ENCODE data around the gene GJC2. TPM values are rescaled to one million over a fixed set of nuclear protein-coding genes. Genes with fewer than 3 reads are reported as not detected.

The GJC2 gene
- total and polyA plus RNA-seq, 4 donors, result 10.4 to 20.3 (median 18.1) TPM

- Histone ChIP-seq H3K36me3 (ENCODE audit: control insufficient read depth, insufficient read depth, low read length) (no peaks in the 10 kb centered on the region), H3K27me3 (ENCODE audit: control insufficient read depth, insufficient read depth, low read length) (no peaks in the 10 kb centered on the region), H3K27ac (ENCODE audit: low read depth, low read length) (no peak overlapping the region), H3K9me3 (ENCODE audit: control insufficient read depth, insufficient read depth, low read length) (peaks cover 4% of the 10 kb centered on the region), H3K4me3 (ENCODE audit: low read depth, low read length) (no peak overlapping the region), H3K4me1 (ENCODE audit: control insufficient read depth, insufficient read depth, low read length) (no peaks in the 10 kb centered on the region)
- DNase-seq (ENCODE audit: low read depth in 4 of 6, low spot score in 6 of 6), result no peak
- no CpG with 5 or more reads among the region's 2 CpGs for WGBS (ENCODE audit: insufficient coverage)
Observed at GRCh38 chr1:228198977-228199590, 49.4 kb downstream of the GJC2 start.

DNA sequence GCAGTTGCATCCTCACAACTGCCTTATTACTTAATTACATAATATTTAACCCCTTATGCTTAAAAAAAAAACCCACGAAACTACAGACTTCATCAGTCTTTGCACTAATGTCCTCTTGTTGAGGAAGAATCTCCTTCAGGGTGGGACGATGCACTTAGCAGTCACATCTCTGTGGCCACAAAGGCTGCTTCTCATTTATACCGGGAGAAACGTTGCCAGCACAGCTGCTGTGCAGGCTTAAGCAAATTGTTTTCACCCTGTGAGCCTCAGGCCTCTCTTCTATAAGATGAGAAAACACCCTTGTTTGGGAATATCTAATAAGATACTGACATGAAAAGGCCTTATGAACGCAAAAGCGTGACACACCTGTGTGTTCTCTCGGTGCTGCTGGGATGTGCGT, 55.2 kb downstream of the GJC2 start:
- H3K4me3 ChIP-seq (ENCODE audit: low read depth, low read length), result no peak overlapping the region
- no peaks in the 10 kb centered on the region for H3K27me3 ChIP-seq (ENCODE audit: control insufficient read depth, insufficient read depth, low read length)
- no peaks in the 10 kb centered on the region for H3K9me3 ChIP-seq (ENCODE audit: control insufficient read depth, insufficient read depth, low read length)
- peaks cover 19% of the 10 kb centered on the region for H3K4me1 ChIP-seq (ENCODE audit: control insufficient read depth, insufficient read depth, low read length)
- DNase-seq (ENCODE audit: low read depth in 4 of 6, low spot score in 6 of 6), result peak in 2 of 6 donors; percentile 21 to 25
- WGBS (ENCODE audit: insufficient coverage), result 19% methylated on average over 2 of the region's 8 CpGs
- H3K36me3 ChIP-seq (ENCODE audit: control insufficient read depth, insufficient read depth, low read length), result no peaks in the 10 kb centered on the region
- H3K27ac ChIP-seq (ENCODE audit: low read depth, low read length), result no peak overlapping the region

DNA sequence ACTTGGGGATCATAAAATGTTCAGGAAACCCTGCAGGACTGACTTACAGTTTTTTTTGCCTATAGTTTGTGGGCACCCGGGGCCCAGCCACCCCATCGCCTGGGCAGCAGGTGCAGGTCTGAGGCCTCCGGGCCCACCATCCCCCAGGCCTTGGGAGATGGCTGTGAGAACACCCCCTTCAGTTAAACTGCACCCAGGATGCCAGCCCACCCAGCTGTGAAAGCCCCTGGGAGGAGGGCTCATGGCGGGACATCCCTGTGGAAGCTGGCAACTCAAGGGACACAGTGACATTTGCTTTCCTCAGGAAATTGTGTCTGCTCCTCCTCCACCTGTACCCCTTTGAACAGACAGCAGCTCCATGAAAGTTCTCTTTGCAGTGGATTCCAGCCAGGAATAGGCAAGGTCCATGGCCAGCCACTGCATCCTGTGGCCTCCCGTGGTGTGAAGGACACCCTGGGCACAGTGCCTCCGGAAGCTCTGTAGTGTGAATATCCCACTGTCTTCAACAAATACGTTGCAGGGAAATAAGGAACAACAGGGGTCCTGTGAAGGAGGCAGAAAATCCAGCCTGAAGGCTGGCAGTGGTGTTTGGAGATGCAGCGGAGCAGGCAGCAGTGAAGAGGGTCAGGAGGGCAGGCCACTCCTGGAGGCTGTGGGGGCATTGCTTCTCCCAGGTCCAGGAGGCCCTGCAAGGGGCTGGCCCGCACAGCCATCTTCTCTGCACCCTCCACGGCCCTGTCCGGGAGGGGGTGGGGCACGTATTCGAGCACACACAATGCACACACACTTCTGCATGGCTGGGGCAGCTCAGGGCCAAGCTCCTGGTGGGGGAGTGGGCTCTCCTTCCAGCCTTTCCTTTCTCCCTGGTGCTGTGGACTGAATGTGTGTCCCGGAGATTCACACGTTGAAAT, 56.1 kb downstream of the GJC2 start:
- H3K4me3 ChIP-seq (ENCODE audit: low read depth, low read length), result no peak overlapping the region
- H3K27me3 ChIP-seq (ENCODE audit: control insufficient read depth, insufficient read depth, low read length), result no peaks in the 10 kb centered on the region
- no peaks in the 10 kb centered on the region for H3K9me3 ChIP-seq (ENCODE audit: control insufficient read depth, insufficient read depth, low read length)
- 72% methylated on average over 5 of the region's 15 CpGs for WGBS (ENCODE audit: insufficient coverage)
- no peak overlapping the region for H3K27ac ChIP-seq (ENCODE audit: low read depth, low read length)
- no peak for DNase-seq (ENCODE audit: low read depth in 4 of 6, low spot score in 6 of 6)
- peaks cover under 1% of the 10 kb centered on the region for H3K36me3 ChIP-seq (ENCODE audit: control insufficient read depth, insufficient read depth, low read length)
- H3K4me1 ChIP-seq (ENCODE audit: control insufficient read depth, insufficient read depth, low read length), result peaks cover 19% of the 10 kb centered on the region

DNA sequence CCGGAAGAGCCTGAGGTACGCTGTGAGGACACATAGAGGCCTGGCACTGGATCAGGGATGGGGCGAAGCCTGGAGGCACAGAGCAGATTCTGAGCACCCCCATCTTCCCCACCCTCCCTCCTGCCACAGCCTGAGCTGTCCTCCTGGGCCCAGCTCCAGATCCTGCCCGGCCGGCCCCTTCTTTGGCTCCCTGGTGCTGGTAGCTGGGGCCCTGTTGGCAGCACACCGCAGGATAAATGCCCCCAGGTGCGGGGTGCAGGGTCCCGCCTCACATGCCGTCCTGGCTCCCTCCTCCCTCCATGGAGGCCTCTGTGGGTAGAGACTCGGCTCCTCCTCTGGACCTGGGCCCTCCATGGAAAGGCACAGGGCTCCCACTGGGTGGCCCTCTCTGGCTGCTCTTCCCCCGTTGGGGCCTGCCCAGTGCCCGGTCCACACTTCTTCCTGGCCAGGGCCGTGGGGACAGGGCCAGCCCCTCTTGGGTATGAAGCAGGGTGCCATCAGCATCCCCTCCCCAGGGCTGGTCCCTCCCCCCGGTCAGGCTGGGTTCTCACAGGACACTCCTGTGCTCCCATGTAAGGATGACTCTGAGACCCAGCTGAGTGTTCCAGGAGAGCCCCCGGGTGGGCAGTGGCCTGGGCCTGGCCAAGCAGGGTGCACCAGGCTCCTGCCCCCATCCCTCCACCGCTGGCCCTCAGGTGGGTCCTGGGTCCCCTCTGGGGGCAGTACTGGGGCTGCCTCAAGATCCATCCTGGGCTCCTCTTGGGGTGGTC, 57.0 kb downstream of the GJC2 start:
- no peak for DNase-seq (ENCODE audit: low read depth in 4 of 6, low spot score in 6 of 6)
- Histone ChIP-seq H3K27ac (ENCODE audit: low read depth, low read length) (no peak overlapping the region), H3K36me3 (ENCODE audit: control insufficient read depth, insufficient read depth, low read length) (peaks cover 5% of the 10 kb centered on the region), H3K4me1 (ENCODE audit: control insufficient read depth, insufficient read depth, low read length) (peaks cover 19% of the 10 kb centered on the region), H3K27me3 (ENCODE audit: control insufficient read depth, insufficient read depth, low read length) (peaks cover 2% of the 10 kb centered on the region), H3K4me3 (ENCODE audit: low read depth, low read length) (no peak overlapping the region), H3K9me3 (ENCODE audit: control insufficient read depth, insufficient read depth, low read length) (no peaks in the 10 kb centered on the region)
- 70% methylated on average over 16 of the region's 16 CpGs for WGBS (ENCODE audit: insufficient coverage)

DNA sequence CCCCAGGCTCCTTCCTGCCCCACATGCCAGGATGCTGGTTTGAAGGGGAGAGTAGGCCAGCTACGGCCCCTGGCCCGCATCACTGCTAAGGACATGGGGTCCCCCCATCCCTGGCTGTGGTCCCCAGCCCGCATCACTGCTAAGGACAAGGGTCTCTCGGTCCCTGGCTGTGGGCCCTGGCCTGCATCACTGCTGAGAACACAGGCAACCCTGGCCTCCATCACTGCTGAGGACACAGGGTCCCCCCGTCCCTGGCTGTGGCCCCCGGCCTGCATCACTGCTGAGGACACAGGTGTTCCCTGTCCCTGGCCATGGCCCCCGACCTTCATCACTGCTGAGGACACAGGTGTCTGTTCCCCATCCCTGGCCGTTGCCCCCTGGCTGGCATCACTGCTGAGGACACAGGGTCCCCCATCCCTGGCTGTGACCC, 57.7 kb downstream of the GJC2 start:
- peaks cover 5% of the 10 kb centered on the region for H3K36me3 ChIP-seq (ENCODE audit: control insufficient read depth, insufficient read depth, low read length)
- H3K9me3 ChIP-seq (ENCODE audit: control insufficient read depth, insufficient read depth, low read length), result no peaks in the 10 kb centered on the region
- no peak overlapping the region for H3K27ac ChIP-seq (ENCODE audit: low read depth, low read length)
- WGBS (ENCODE audit: insufficient coverage), result 91% methylated on average over 8 of the region's 8 CpGs
- no peak for DNase-seq (ENCODE audit: low read depth in 4 of 6, low spot score in 6 of 6)
- H3K4me1 ChIP-seq (ENCODE audit: control insufficient read depth, insufficient read depth, low read length), result peaks cover 20% of the 10 kb centered on the region
- no peak overlapping the region for H3K4me3 ChIP-seq (ENCODE audit: low read depth, low read length)
- H3K27me3 ChIP-seq (ENCODE audit: control insufficient read depth, insufficient read depth, low read length), result peaks cover 3% of the 10 kb centered on the region

DNA sequence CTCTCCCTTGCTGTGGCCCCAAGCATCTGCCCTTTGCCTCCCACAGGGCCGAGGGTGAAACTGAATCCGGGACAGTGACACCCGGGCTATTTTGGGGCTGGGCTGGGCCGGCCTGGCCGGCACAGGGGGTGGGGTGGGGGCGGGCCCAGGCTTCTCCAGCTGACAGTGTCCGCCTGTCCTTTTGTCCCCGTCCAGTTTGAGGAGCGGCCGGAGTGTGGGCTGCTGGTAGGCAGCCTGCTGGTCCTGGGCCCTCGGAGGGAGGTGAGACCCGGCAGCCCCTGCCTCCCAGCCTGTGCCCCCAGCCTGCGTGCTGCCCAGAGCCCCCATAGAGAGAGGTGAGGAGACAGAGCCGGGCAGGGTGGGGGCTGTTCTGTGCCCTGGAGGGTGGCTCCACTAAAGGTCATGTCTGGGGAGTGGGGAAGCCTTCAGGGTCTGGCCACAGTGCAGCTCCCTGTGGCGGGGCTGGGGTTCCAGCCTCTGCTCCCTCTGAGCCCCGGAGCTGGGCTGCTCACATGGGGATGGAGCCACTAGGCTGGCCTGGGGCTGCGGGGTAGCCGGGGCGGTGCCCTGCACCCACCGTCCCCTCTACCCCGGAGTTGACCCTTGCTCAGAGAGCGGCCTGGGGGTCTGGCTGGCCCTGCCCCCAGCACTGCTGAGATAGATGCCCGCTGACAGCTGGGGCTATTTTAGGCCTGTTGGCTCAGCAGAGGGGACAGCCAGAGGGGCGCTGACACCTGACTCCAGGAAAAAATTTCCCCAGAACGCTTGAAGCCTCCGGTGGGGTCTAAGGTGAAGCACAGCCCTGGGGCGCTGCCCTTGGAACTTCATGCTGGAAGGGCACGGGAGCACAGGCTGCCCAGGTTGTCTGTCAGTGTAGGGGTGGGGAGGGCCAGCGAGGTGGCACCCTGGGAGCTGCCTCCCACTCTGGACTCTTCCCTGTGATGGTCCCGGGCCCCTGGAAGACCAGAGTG, 58.4 kb downstream of the GJC2 start, which contains the start of gene OBSCN:
OBSCN (plus strand) TSS at position 194 of the 971 bp plus-strand sequence. CDS start 3,740 bp downstream, outside the sequence.
- 51% methylated on average over 30 of the region's 30 CpGs for WGBS (ENCODE audit: insufficient coverage)
- DNase-seq (ENCODE audit: low read depth in 4 of 6, low spot score in 6 of 6), result no peak
- Histone ChIP-seq H3K27me3 (ENCODE audit: control insufficient read depth, insufficient read depth, low read length) (peaks cover 10% of the 10 kb centered on the region), H3K9me3 (ENCODE audit: control insufficient read depth, insufficient read depth, low read length) (no peaks in the 10 kb centered on the region), H3K27ac (ENCODE audit: low read depth, low read length) (no peak within 1 kb of the TSS), H3K4me3 (ENCODE audit: low read depth, low read length) (no peak within 1 kb of the TSS), H3K36me3 (ENCODE audit: control insufficient read depth, insufficient read depth, low read length) (peaks cover 5% of the 10 kb centered on the region), H3K4me1 (ENCODE audit: control insufficient read depth, insufficient read depth, low read length) (peaks cover 24% of the 10 kb centered on the region)

GRCh38 chr1:228208831-228209551, 59.3 kb downstream of the GJC2 start:
- WGBS (ENCODE audit: insufficient coverage), result 83% methylated on average over 16 of the region's 19 CpGs
- H3K4me3 ChIP-seq (ENCODE audit: low read depth, low read length), result no peak overlapping the region
- H3K36me3 ChIP-seq (ENCODE audit: control insufficient read depth, insufficient read depth, low read length), result peaks cover 5% of the 10 kb centered on the region
- no peaks in the 10 kb centered on the region for H3K9me3 ChIP-seq (ENCODE audit: control insufficient read depth, insufficient read depth, low read length)
- peaks cover 12% of the 10 kb centered on the region for H3K27me3 ChIP-seq (ENCODE audit: control insufficient read depth, insufficient read depth, low read length)
- H3K27ac ChIP-seq (ENCODE audit: low read depth, low read length), result no peak overlapping the region
- no peak for DNase-seq (ENCODE audit: low read depth in 4 of 6, low spot score in 6 of 6)
- peaks cover 28% of the 10 kb centered on the region for H3K4me1 ChIP-seq (ENCODE audit: control insufficient read depth, insufficient read depth, low read length)
